Mucosa of descending colon (tissue), 3 donors: ENCODE data around the gene MRPS5. TPM values are rescaled to one million over a fixed set of nuclear protein-coding genes. Genes with fewer than 3 reads are reported as not detected.

Experiments
- ATAC-seq: fragments of 200-7000 bp; cut with Tn5 transposase; one replicate; pipeline ENCODE4 v1.9.1; 2020; ENCODE audit warnings: mild to moderate bottlenecking, moderate library complexity
- DNase-seq, 3 donors: peaks; one replicate each; pipeline ENCODE4 v3.0.0-alpha.2; 2020
- H3K36me3 ChIP-seq: fragments of 200-600 bp; one replicate; pipeline ENCODE4 v1.8.0; 2021; ENCODE audit warnings: low read depth, mild to moderate bottlenecking
- H3K4me1 ChIP-seq: fragments of 200-600 bp; one replicate; pipeline ENCODE4 v1.8.0; 2021; ENCODE audit warnings: low read depth, mild to moderate bottlenecking
- H3K4me3 ChIP-seq: fragments of 200-600 bp; one replicate; pipeline ENCODE4 v1.8.0; 2021; ENCODE audit warnings: mild to moderate bottlenecking
- H3K9me3 ChIP-seq: fragments of 200-600 bp; one replicate; pipeline ENCODE4 v1.8.0; 2021; ENCODE audit warnings: mild to moderate bottlenecking
- CTCF ChIP-seq: fragments of 200-600 bp; IDR thresholded peaks from one replicate; pipeline ENCODE4 v1.8.0; 2022; ENCODE audit warnings: antibody characterized with exemption, mild to moderate bottlenecking
- intact Hi-C, 2 donors: fragments of 100-400 bp; cut with DNase I in 1 of 2; cut with micrococcal nuclease in 1 of 2; formaldehyde crosslinking; loops; one replicate each; pipeline versions ENCODE4 v1.11.0 to v1.11.1; 2022; cut with DNase I, micrococcal nuclease
- total RNA-seq, 3 donors: library from RNA; stranded (reverse); fragmentation: NEBNext Ultra II Directional in 2 of 3; extraction: Animal tissue kit (Norgen Biotek cat#: 25700) in 2 of 3; gene quantifications; one replicate each; pipeline versions ENCODE4 v1.2.1 to v1.2.4, GENCODE V29; 2021 to 2023
- donor health status: DM: no; HTN: no; CAD: no; lungs with moderate emphysema.
- donor health status: DM: no; HTN: no; CAD: no.
- donor health status: DM: no; HTN: yes; CAD: no.

Gene MRPS5
- total RNA-seq, 3 donors from 2014 or later: 65.1 to 69.6 (median 68.6) TPM

GRCh38 chr2:95062242-95063085 is 59.1 kb downstream of the MRPS5 start:
- H3K9me3 ChIP-seq: no peaks in the 10 kb centered on the region
- intact Hi-C loops: no loop called here
- no peak overlapping the region for H3K4me3 ChIP-seq
- H3K36me3 ChIP-seq: no peaks in the 10 kb centered on the region
- no peak for TF ChIP-seq CTCF
- no peaks in the 10 kb centered on the region for H3K4me1 ChIP-seq
- DNase-seq (no peak), ATAC-seq (peak; percentile 42)

GRCh38 chr2:95061601-95062183 is 59.9 kb downstream of the MRPS5 start:
- intact Hi-C loops: no loop called here
- Histone ChIP-seq H3K4me1 (no peaks in the 10 kb centered on the region), H3K36me3 (no peaks in the 10 kb centered on the region), H3K4me3 (no peak overlapping the region), H3K9me3 (no peaks in the 10 kb centered on the region)
- TF ChIP-seq CTCF: no peak
- ATAC-seq (peak; percentile 12), DNase-seq (no peak)

GRCh38 chr2:95061119-95061512 is 60.5 kb downstream of the MRPS5 start:
- TF ChIP-seq CTCF: no peak

GRCh38 chr2:95060446-95061118 is 61.0 kb downstream of the MRPS5 start:
- ATAC-seq (no peak), DNase-seq (no peak)
- Histone ChIP-seq H3K9me3 (no peaks in the 10 kb centered on the region), H3K4me3 (no peak overlapping the region), H3K4me1 (no peaks in the 10 kb centered on the region), H3K36me3 (no peaks in the 10 kb centered on the region)
- TF ChIP-seq CTCF: no peak
- intact Hi-C loops: no loop called here

More at GRCh38 chr2:95061119-95061512, 60.5 kb downstream of the MRPS5 start:
- H3K36me3 ChIP-seq: no peaks in the 10 kb centered on the region
- no peaks in the 10 kb centered on the region for H3K9me3 ChIP-seq
- no peak for ATAC-seq
- H3K4me3 ChIP-seq: no peak overlapping the region
- DNase-seq: no peak
- no peaks in the 10 kb centered on the region for H3K4me1 ChIP-seq
- intact Hi-C loops: no loop called here

- Histone ChIP-seq H3K4me3 (no peak overlapping the region), H3K4me1 (no peaks in the 10 kb centered on the region), H3K36me3 (no peaks in the 10 kb centered on the region), H3K9me3 (no peaks in the 10 kb centered on the region)
- no peak for TF ChIP-seq CTCF
- ATAC-seq: no peak
- intact Hi-C loops: no loop called here
- no peak for DNase-seq
These were observed 61.8 kb downstream of the MRPS5 start for GRCh38 chr2:95059656-95060370.
